KOPT-K1 (cell line): ENCODE data around the gene HNRNPA1.
A peak's percentile ranks its signal among the peaks of the same experiment; 100 is the strongest.
"Not testable (repeated sequence)": the region's sequence is repeated elsewhere in the genome, so short reads cannot be mapped to it uniquely, and the experiment has no call there.

Experiments used
- H3K27ac ChIP-seq: fragments of 200-600 bp; sonication (generic); 2 replicates; pipeline ENCODE4 v1.5.1; 2016; ENCODE audit warnings: antibody characterized with exemption, mild to moderate bottlenecking, low read depth, low read length; ENCODE audit not compliant: poor library complexity, severe bottlenecking
- H3K36me3 ChIP-seq: fragments of 200-600 bp; sonication (generic); 2 replicates; pipeline ENCODE4 v1.5.1; 2017; ENCODE audit warnings: antibody characterized with exemption, mild to moderate bottlenecking, low read length, moderate library complexity; ENCODE audit not compliant: insufficient read depth
- H3K9me3 ChIP-seq: fragments of 200-600 bp; sonication (generic); 2 replicates; pipeline ENCODE4 v1.5.1; 2017; ENCODE audit warnings: antibody characterized with exemption, low read length, mild to moderate bottlenecking; ENCODE audit not compliant: insufficient read depth, poor library complexity, severe bottlenecking

HNRNPA1 gene

DNA sequence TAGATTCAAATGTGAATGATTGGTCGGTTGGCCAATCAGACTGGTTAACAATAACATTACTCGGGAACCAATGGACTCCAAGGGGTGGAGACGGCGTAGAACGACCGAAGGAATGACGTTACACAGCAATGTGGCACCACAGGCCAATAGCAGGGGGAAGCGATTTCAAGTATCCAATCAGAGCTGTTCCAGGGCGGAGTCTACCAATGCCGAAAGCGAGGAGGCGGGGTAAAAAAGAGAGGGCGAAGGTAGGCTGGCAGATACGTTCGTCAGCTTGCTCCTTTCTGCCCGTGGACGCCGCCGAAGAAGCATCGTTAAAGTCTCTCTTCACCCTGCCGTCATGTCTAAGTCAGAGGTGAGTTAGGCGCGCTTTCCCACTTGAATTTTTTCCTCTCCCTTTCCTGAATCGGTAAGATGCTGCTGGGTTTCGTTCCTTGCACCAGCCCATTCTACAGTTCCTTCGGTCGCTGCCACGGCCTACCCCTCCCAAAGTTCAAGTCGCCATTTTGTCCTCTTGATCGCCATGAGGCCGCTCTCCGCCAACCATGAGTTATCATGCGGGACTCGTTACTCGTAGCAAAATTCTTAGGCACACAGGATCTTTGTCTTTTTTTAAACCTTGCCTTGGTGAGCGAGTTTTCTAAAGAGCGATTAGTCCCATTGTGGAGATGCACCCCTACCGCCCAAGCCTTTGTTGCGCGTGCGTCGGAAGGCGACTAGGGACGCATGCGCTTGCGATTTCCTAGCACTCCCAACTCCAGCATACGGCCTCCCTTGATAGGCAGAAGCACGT, at the start of gene HNRNPA1:
TSS of gene HNRNPA1 (plus strand) at position 259 of the 793 bp plus-strand sequence. CDS start at position 341, 82 bp downstream.
- no peaks in the 10 kb centered on the region for H3K9me3 ChIP-seq
- H3K27ac ChIP-seq: peak within 1 kb of the TSS; percentile 95
- peaks cover 78% of the 10 kb centered on the region for H3K36me3 ChIP-seq

DNA sequence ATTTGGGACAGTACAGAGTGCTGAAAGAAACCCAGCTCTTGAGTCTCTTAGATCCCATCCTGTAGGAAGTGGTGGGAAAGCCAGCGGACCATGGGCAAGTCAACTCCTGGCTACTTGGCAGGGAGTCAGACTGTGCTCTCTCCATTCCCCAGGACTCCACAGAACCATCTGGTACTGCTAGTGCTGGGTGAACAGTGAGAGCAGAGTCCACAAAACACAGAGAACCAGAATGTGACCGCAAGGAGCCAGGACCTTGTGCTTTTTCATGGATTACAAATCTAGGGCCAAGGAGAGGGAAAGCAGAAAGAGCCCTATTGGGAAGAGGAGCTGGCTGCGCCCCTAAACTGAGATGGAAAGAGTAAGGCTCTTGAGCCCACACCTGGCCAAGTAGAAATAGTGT, 49.3 kb upstream of the HNRNPA1 start:
- H3K27ac ChIP-seq: not testable (repeated sequence)
- H3K36me3 ChIP-seq: peaks cover 59% of the 10 kb centered on the region

DNA sequence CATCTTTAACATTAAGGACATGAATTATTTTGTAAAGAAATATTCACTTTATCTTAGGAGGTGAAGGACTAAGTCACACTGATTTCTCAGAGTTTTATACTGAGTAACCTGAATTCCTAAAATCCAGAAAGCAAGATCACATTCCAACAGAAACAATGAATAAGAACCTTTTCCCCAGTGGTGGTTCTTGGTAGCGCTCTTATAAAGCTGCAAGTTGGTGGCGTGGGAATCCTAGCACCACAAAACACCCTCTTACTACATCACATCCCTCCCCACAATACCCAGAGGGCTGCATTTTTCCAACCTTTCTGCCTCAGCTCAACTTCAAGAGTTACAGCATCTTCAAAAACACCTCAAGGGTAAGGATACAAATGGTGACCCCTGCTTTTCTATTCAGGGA, 47.7 kb upstream of the HNRNPA1 start:
- Histone ChIP-seq H3K36me3 (peaks cover 74% of the 10 kb centered on the region), H3K27ac (no peak overlapping the region), H3K9me3 (no peaks in the 10 kb centered on the region)

More for the DNA sequence above, 49.3 kb upstream of the HNRNPA1 start:
- H3K9me3 ChIP-seq: not testable (repeated sequence)

DNA sequence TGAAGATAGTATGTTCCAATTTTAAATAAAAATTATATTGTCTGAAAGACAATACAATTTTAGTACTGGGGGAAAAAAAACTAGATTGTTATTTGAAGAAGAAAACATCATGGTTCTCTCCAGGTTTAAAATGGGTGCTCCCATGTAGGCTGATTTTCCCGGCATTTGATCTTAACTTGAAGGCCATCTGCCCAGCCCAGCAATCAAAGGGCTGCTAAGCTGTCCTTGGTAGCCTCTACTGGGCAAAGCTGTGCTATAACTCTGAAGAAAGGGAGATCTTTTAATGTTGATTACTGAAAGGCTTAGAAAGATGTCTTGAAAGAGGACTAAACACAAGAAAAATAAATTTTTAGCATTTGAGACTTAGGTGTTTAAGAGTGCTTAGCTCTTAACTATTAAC, 42.0 kb upstream of the HNRNPA1 start:
- no peaks in the 10 kb centered on the region for H3K9me3 ChIP-seq
- peaks cover 98% of the 10 kb centered on the region for H3K36me3 ChIP-seq
- H3K27ac ChIP-seq: no peak overlapping the region

DNA sequence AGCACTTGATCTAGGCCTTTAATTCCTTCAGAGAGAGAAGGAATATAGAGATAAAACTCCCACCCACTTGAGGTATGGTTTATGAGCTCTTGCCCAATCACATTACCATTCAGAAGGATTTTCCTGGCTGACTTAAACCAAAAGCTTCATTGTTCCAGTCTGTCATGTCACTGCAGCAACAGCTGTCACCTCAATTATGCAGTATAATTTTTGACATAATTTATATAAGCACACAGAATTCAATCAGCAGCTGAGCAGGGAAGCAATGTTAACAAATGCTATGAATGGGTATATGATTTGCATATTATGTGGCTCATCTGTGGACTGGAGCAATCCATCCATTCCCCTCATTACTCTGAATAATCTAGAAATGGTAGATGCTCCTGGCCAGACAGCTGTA, 40.9 kb upstream of the HNRNPA1 start:
- Histone ChIP-seq H3K9me3 (no peaks in the 10 kb centered on the region), H3K27ac (no peak overlapping the region), H3K36me3 (peaks cover 98% of the 10 kb centered on the region)

DNA sequence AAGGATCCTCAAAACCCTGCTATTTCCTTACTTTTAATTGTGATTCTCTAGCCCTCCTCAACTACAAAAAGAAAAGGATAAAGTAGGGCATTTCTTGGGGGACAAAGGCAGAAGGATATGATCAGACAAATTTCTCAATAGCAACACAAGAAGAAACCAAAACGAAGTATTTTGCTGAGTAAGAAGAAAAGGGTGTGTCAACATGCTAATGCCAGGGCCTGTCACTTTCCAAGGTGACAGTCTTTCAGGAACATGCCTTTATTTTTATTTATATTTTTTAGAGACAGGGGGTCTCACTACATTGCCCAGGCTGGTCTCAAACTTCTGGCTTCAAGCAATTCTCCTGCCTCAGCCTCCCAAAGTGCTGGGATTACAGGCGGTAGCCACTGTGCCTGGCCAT, 40.4 kb upstream of the HNRNPA1 start:
- Histone ChIP-seq H3K36me3 (peaks cover 98% of the 10 kb centered on the region), H3K27ac (no peak overlapping the region)

DNA sequence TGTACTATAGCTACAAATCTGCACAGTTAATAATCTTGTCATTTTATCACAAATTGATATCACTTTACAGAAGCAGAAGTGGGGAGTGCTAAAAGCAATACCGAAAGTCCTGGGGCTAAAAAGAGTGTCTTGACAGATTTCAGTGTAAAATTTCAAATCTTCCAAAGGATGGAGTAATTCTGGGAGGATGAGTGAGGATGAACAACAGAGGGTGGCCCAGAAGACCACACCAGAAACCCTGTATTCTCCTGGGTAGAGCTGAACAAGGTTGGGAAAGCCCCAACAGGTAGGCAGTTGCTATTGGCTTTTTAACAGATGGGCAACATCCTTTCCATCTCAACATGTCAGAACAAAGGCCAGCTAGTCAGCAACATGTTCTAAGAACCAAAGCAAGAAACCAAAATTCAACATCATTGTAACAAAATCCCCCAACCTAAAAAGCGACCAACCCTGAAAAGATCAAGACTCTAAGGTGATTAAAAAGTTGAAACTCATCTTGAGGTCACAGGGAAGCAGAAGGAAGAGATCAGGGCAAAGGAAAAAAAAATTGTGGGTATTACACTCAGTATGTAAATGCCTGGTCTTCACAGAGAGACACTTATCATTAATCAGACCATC, 39.4 kb upstream of the HNRNPA1 start:
- Histone ChIP-seq H3K9me3 (no peaks in the 10 kb centered on the region), H3K27ac (no peak overlapping the region), H3K36me3 (peaks cover 100% of the 10 kb centered on the region)

More for the DNA sequence above, 40.4 kb upstream of the HNRNPA1 start:
- H3K9me3 ChIP-seq: no peaks in the 10 kb centered on the region

DNA sequence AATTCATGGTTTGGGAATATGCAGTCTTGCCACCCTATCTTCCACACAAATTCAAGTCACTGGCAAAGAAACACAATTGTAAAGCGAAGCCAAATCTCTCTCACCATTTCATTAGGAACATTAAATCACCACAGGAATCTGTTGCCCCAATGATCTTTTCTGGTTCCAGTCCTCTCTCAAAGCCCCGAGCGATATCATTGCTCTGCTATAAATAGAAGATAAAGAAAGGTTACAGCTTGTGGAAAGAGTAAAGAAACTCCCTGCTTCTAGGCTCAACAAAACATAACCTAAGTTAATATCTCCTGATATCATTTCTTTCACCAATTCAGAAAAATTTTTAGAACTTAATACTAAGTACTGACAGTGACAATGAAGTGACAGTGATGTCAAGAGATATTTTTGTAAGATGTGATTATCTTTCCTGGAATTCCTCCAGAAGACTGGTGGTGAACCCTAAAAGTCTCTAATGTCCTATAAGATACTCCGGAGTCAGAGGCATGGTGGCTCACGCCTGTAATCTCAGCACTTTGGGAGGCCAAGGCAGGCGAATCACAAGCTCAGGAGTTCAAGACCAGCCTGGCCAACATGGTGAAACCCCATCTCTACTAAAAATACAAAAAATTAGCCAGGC, 34.4 kb upstream of the HNRNPA1 start:
- Histone ChIP-seq H3K27ac (no peak overlapping the region), H3K9me3 (no peaks in the 10 kb centered on the region), H3K36me3 (peaks cover 95% of the 10 kb centered on the region)

DNA sequence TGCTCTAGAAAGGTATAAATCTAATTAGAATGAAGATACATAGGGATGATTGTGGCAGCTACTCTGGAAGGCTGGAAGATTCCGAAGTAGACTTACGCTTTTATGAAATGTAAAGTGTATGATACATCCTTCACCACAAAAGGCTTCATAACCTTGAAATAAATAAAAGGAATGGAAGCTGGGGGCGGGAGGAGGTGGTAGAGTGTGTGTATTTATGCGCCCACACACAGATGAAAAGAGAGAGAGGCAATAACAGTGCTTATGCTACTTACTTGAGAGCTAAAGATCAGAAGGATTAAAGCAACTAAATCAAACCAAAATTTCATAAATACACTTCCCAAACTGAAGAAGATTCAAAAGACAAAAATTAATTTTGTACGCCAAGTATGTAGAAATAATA, 31.0 kb upstream of the HNRNPA1 start:
- H3K27ac ChIP-seq: no peak overlapping the region
- no peaks in the 10 kb centered on the region for H3K9me3 ChIP-seq
- H3K36me3 ChIP-seq: peaks cover 95% of the 10 kb centered on the region

DNA sequence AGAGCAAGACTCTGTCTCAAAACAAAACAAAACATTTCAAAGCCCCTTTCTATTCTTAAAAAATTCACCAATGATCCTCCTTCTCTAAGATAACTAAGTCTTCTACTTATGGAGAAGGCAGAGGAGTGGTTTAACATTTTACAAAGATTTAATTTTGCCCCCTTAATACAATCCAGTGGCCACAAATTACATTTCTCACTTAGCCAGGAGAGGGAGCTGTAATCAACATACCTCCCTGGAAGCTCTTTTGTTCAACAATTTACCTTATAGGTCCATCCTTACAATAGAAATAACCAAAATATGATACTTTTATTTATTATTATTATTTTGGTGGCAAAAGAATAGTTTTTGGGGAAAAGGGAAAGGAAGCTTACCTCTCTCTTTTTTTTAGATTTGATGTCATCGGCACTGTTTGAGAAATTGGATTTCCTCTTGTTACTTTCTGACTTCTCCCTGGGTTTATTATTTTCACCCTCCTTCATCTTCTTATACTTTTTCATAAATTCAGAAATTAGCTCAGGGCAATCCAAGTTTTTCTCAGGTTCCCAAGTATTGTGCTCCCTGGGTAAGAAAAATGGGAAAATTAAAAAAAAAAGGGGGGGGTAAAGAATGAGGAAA, 28.8 kb upstream of the HNRNPA1 start:
- peaks cover 95% of the 10 kb centered on the region for H3K36me3 ChIP-seq
- H3K27ac ChIP-seq: no peak overlapping the region
- H3K9me3 ChIP-seq: no peaks in the 10 kb centered on the region

DNA sequence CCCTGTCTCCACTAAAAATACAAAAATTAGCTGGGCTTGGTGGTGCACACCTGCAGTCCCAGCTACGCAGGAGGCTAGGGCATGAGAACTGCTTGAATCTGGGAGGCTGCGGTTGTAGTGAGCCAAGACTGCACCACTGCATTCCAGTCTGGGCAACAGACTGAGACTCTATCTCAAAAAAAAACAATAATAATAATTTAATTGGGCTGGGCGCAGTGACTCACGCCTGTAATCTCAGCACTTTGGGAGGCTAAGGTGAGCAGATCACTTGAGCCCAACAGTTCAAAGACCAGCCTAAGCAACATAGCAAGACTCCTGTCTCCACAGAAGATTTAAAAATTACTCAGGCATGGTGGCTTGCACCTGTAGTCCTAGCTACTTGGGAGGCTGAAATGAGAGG, 27.3 kb upstream of the HNRNPA1 start:
- H3K36me3 ChIP-seq: peaks cover 95% of the 10 kb centered on the region
- no peaks in the 10 kb centered on the region for H3K9me3 ChIP-seq
- no peak overlapping the region for H3K27ac ChIP-seq

DNA sequence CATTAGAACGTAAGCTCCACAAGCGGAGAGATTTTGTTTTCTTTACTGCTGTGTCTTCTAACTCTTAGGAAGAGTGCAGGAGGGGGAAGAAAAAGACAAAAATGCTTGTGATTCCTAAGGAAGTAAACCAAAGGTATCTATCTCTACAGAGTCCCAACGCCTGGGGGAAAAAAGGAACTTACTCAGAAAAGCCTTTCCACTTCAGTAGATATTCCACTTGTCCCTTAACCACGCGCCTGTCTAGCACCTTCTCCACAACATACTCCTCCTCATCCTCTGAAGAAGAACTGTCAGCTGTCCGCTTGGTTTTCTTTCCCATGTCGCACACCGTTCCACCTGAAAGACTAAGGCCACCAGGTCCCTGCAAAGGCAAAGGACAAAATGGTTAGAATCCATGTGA, 23.2 kb upstream of the HNRNPA1 start:
- H3K9me3 ChIP-seq: no peaks in the 10 kb centered on the region

DNA sequence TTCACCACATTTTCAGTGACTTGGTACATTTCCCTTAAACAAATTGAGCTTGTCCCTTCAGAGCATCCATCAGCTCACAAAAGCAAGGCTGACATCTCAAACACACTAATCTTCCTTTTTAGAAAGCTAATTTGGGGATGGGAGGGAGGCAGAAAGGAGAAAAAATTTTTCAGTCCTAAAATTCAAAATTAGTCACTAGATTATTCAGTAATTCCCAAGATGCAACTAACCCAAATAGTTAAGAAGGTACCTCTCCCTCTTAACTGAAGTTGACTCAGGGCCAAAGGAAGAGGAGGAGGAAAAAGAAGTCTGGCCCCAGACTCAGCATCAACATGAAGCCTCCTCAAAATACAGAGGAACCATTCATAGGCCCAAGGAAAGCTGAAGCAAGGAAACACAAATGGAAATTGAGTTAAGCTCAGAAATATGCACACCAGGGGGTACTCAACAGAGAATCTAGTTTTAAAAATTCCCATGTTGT, 22.3 kb upstream of the HNRNPA1 start:
- Histone ChIP-seq H3K9me3 (no peaks in the 10 kb centered on the region), H3K36me3 (peaks cover 52% of the 10 kb centered on the region), H3K27ac (peak overlapping the region; percentile 62)

More for the DNA sequence above, 23.2 kb upstream of the HNRNPA1 start:
- Histone ChIP-seq H3K36me3 (peaks cover 61% of the 10 kb centered on the region), H3K27ac (no peak overlapping the region)

DNA sequence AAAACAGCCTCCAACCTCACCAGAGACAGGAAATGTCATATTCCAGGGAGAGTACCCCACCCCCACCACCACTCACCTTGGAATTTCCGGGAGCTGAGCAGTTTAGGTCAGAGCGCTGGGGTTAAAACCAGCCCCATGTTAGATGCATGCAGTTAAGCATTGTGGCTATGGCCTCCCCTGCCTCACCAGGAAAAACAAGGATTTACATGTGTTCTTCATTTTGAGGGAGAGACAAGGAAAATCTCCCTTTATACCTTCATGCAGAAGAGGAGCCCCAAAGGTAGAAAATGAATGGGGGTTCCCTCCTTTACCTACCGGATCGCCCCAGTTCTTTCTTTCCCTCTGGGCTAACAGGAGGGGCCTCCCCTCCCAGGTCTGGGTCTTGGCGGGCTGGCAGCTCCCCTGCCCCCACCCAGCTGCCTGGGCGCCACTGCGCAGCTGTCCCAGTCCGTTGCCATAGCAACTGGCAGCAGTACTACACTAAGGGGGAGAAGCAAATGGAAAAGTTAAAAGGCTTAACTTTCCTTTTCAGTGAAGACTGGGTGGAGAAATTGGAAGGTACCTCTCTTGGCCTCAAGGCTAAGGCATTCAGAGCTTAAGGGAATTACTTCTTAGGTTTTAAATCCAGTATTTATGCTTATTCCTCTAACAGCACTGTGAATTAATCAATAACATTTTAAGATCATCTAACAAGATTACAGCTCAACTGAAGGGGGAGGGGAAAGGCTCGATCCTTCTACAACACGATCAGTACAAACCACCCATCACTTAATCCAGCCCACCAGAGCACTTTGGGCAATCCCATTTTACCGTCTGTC, 21.1 kb upstream of the HNRNPA1 start:
- Histone ChIP-seq H3K27ac (peak overlapping the region; percentile 62), H3K9me3 (no peaks in the 10 kb centered on the region), H3K36me3 (peaks cover 47% of the 10 kb centered on the region)
